Measurements from ENCODE around the gene NOL8.

- TF ChIP-seq POLR2AphosphoS5 (IDR thresholded peaks at IDR 0.05; ENCODE audit: borderline replicate concordance, low read depth, low read length) (peak; percentile 93), EZH2 (IDR thresholded peaks at IDR 0.05) (no peak)
Measured at GRCh38 chr9:92293452-92294296, 31.5 kb downstream of the NOL8 start, which contains the start of gene IARS1.
